Sigmoid colon (tissue), 4 donors: ENCODE results near the gene NT5DC1.

Source experiments
- EP300 ChIP-seq, 4 donors: sonication (generic); formaldehyde crosslinking; IDR thresholded peaks; one replicate each; pipeline ENCODE4 v1.6.1; 2017; ENCODE audit warnings: antibody characterized with exemption in 4 of 4
- TF ChIP-seq, protein P1 (sequence below), 4 experiments: fragments of 450-650 bp in 3 of 4; fragments of 200-600 bp in 1 of 4; IDR thresholded peaks; one replicate each; pipeline ENCODE4 v1.5.1; 2016 to 2019; ENCODE audit warnings: antibody characterized with exemption in 4 of 4, mild to moderate bottlenecking in 3 of 4, moderate library complexity in 2 of 4

DNA sequence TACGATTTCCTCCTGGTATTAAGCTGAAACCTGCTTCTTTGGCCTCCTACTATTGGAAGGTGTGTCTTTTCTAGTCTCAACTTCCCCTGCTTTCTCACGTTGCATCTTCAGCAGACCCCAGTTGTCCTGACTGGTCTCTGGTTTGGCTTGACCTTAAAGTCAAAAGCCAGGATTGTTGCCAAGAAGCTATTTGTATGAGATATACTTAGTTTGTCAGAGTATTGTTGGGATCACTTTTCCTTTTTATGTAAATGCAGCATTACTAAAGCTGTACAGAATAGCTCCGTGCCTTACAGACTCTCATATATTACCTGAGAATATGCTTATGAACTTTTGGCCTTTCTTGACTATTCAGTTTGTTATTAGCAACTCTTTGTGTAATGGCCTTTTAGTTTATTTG, 92.1 kb downstream of the NT5DC1 start:
- TF ChIP-seq, protein P1, sequence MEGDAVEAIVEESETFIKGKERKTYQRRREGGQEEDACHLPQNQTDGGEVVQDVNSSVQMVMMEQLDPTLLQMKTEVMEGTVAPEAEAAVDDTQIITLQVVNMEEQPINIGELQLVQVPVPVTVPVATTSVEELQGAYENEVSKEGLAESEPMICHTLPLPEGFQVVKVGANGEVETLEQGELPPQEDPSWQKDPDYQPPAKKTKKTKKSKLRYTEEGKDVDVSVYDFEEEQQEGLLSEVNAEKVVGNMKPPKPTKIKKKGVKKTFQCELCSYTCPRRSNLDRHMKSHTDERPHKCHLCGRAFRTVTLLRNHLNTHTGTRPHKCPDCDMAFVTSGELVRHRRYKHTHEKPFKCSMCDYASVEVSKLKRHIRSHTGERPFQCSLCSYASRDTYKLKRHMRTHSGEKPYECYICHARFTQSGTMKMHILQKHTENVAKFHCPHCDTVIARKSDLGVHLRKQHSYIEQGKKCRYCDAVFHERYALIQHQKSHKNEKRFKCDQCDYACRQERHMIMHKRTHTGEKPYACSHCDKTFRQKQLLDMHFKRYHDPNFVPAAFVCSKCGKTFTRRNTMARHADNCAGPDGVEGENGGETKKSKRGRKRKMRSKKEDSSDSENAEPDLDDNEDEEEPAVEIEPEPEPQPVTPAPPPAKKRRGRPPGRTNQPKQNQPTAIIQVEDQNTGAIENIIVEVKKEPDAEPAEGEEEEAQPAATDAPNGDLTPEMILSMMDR (IDR thresholded peaks at IDR 0.05), result no peak
- TF ChIP-seq EP300 (IDR thresholded peaks at IDR 0.05), result no peak
